ENCODE data around the gene DNM3. TPM values are rescaled to one million over a fixed set of nuclear protein-coding genes. Genes with fewer than 3 reads are reported as not detected.

Gene DNM3
- total RNA-seq, 4 donors from 2014 or later = 2.7 to 3.3 TPM; not detected in 2

- Histone ChIP-seq H3K27ac (peak overlapping the region; percentile 82 to 88 (median 84)), H3K36me3 (no peaks in the 10 kb centered on the region), H3K9me3 (no peaks in the 10 kb centered on the region), H3K27me3 (no peaks in the 10 kb centered on the region), H3K4me3 (peak overlapping the region in 3 of 4 donors; percentile 16 to 43 (median 39)), H3K4me1 (peaks cover 0 to 14% (median 3%) of the 10 kb centered on the region in 4 donors)
- no peak for DNase-seq
- intact Hi-C loops (cut with DNase I; ENCODE audit: low total_unique reads) (loop anchor here (5.0 kb wide), 1 partner anchor 256 kb away; no protein-coding TSS in a partner anchor), in situ Hi-C loops (cut with MboI; ENCODE audit: low pct_ligation_motif_present in 1 of 4, low pct_unique_long_range_greater_than_20kb in 1 of 4, low sequenced_read_pairs in 3 of 4) (no loop called here)
- TF ChIP-seq POLR2AphosphoS5 (IDR thresholded peaks at IDR 0.05) (no peak), EP300 (IDR thresholded peaks at IDR 0.05; ENCODE audit: low read depth) (no peak), POLR2A (IDR thresholded peaks at IDR 0.05) (no peak), CTCF (IDR thresholded peaks at IDR 0.05) (no peak)
- WGBS, 2 donors (ENCODE audit: low coverage in 1 of 2) = 60 to 68% methylated on average over 6 to 7 of the region's 7 CpGs
Observed at GRCh38 chr1:172141341-172141881, 300.1 kb downstream of the DNM3 start.

GRCh38 chr1:172142324-172142723 lies 301.0 kb downstream of the DNM3 start:
- WGBS, 2 donors (ENCODE audit: low coverage in 1 of 2) = 55 to 60% methylated on average over 5 of the region's 5 CpGs
- in situ Hi-C loops (cut with MboI; ENCODE audit: low pct_ligation_motif_present in 1 of 4, low pct_unique_long_range_greater_than_20kb in 1 of 4, low sequenced_read_pairs in 3 of 4) (no loop called here), intact Hi-C loops (cut with DNase I; ENCODE audit: low total_unique reads) (loop anchor here (5.0 kb wide), 1 partner anchor 255 kb away; no protein-coding TSS in a partner anchor)
- H3K4me1 ChIP-seq = peaks cover 0 to 14% (median 3%) of the 10 kb centered on the region in 4 donors
- H3K4me3 ChIP-seq = peak overlapping the region in 3 of 4 donors; percentile 16 to 43 (median 39)
- peak overlapping the region; percentile 82 to 88 (median 84) for H3K27ac ChIP-seq
- H3K9me3 ChIP-seq = no peaks in the 10 kb centered on the region
- TF ChIP-seq EP300 (IDR thresholded peaks at IDR 0.05; ENCODE audit: low read depth) = no peak
- no peak for TF ChIP-seq POLR2A (IDR thresholded peaks at IDR 0.05)
- TF ChIP-seq POLR2AphosphoS5 (IDR thresholded peaks at IDR 0.05) = no peak
- no peak for TF ChIP-seq CTCF (IDR thresholded peaks at IDR 0.05)
- no peak for DNase-seq
- no peaks in the 10 kb centered on the region for H3K36me3 ChIP-seq
- H3K27me3 ChIP-seq = no peaks in the 10 kb centered on the region

GRCh38 chr1:172143384-172144055 lies 302.2 kb downstream of the DNM3 start:
- intact Hi-C loops (cut with DNase I; ENCODE audit: low total_unique reads) (loop anchor here (1.0 to 5.0 kb wide), 2 partner anchors 215 to 254 kb away; no protein-coding TSS in a partner anchor), in situ Hi-C loops (cut with MboI; ENCODE audit: low pct_ligation_motif_present in 1 of 4, low pct_unique_long_range_greater_than_20kb in 1 of 4, low sequenced_read_pairs in 3 of 4) (no loop called here)
- WGBS, 2 donors (ENCODE audit: low coverage in 1 of 2) = 35 to 37% methylated on average over 3 of the region's 3 CpGs
- Histone ChIP-seq H3K36me3 (no peaks in the 10 kb centered on the region), H3K9me3 (no peaks in the 10 kb centered on the region), H3K4me1 (peaks cover 0 to 14% (median 3%) of the 10 kb centered on the region in 4 donors), H3K27me3 (no peaks in the 10 kb centered on the region), H3K4me3 (peak overlapping the region; percentile 6 to 43 (median 40)), H3K27ac (peak overlapping the region; percentile 82 to 88 (median 84))
- DNase-seq = no peak
- TF ChIP-seq EP300 (IDR thresholded peaks at IDR 0.05; ENCODE audit: low read depth) (no peak), CTCF (IDR thresholded peaks at IDR 0.05) (no peak), POLR2AphosphoS5 (IDR thresholded peaks at IDR 0.05) (no peak), POLR2A (IDR thresholded peaks at IDR 0.05) (no peak)

- no peaks in the 10 kb centered on the region for H3K9me3 ChIP-seq
- H3K27ac ChIP-seq = peak overlapping the region; percentile 82 to 88 (median 84)
- peak overlapping the region; percentile 27 to 43 (median 40) for H3K4me3 ChIP-seq
- intact Hi-C loops (cut with DNase I; ENCODE audit: low total_unique reads) = loop anchor here (1.0 to 5.0 kb wide), 2 partner anchors 214 to 253 kb away; no protein-coding TSS in a partner anchor
- DNase-seq = peak; percentile 61
- 20 to 71% methylated on average over 1 to 13 of the region's 13 CpGs for WGBS, 2 donors (ENCODE audit: low coverage in 1 of 2)
- H3K36me3 ChIP-seq = no peaks in the 10 kb centered on the region
- peaks cover 0 to 14% (median 3%) of the 10 kb centered on the region in 4 donors for H3K4me1 ChIP-seq
- in situ Hi-C loops (cut with MboI; ENCODE audit: low pct_ligation_motif_present in 1 of 4, low pct_unique_long_range_greater_than_20kb in 1 of 4, low sequenced_read_pairs in 3 of 4) = no loop called here
- TF ChIP-seq CTCF (IDR thresholded peaks at IDR 0.05) = no peak
- peak; percentile 87 to 95 (median 87) for TF ChIP-seq POLR2AphosphoS5 (IDR thresholded peaks at IDR 0.05)
- peak; percentile 67 for TF ChIP-seq POLR2A (IDR thresholded peaks at IDR 0.05)
- H3K27me3 ChIP-seq = no peaks in the 10 kb centered on the region
Observed at GRCh38 chr1:172144445-172145061, 303.3 kb downstream of the DNM3 start.
